K562 (cell line): ENCODE measurements around the gene CCDC33. TPM values are rescaled to one million over a fixed set of nuclear protein-coding genes. Genes with fewer than 3 reads are reported as not detected.
A peak's percentile ranks its signal among the peaks of the same experiment; 100 is the strongest.

Source experiments
- ATAC-seq: fragments of 200-7000 bp; cut with Tn5 transposase; 3 replicates; pipeline ENCODE4 v1.9.1; 2020; ENCODE audit warnings: moderate library complexity
- BruUV-seq: library from RNA; stranded (reverse); fragments of 400-500 nt; replicated peaks from 2 replicates; lab custom pipeline; 2021; lab: Mats Ljungman, UMichigan
- CTCF ChIA-PET: fragments of 300-600 bp; formaldehyde crosslinking; extraction: SDS; loops from one replicate; lab custom pipeline; 2021; ENCODE audit warnings: low intra/inter-chr PET ratio; lab: Yijun Ruan, JAX
- POLR2A ChIA-PET: fragments of 300-600, 350-650 bp; sonication (Branson Sonifier 250); formaldehyde crosslinking; extraction: SDS; loops from one replicate; lab custom pipeline; 2021; ENCODE audit warnings: antibody characterized with exemption, inconsistent platforms; lab: Yijun Ruan, JAX
- DNase-seq, 4 experiments: peaks; one replicate each; pipeline versions ENCODE4 v3.0.0 to v3.0.0-alpha.2; 2011 to 2018; ENCODE audit warnings: low spot score in 3 of 4, mixed read lengths in 3 of 4; ENCODE audit errors: extremely low read depth in 1 of 4
- FAIRE-seq: peaks from 2 replicates; lab custom pipeline; 2011; peaks lifted over from hg19 to GRCh38; lab: Jason Lieb, UNC
- H2AFZ ChIP-seq: 2 replicates; pipeline ENCODE4 v1.6.0; 2011; ENCODE audit warnings: low read depth, low read length, control low read depth, inconsistent platforms
- H3K27ac ChIP-seq: fragments of 200-600 bp; 3 replicates; pipeline ENCODE4 v1.8.0; 2011; ENCODE audit warnings: low read depth, mild to moderate bottlenecking, control low read depth, inconsistent platforms, low read length, moderate library complexity, mixed read lengths; ENCODE audit errors: extremely low read depth
- H3K27me3 ChIP-seq, 2 experiments: fragments of 300-600 bp in 1 of 2; 2 replicates in 1 of 2; 3 replicates in 1 of 2; pipeline versions ENCODE4 v1.6.0 to v1.8.0; 2011; ENCODE audit warnings: inconsistent platforms in 2 of 2, low read length in 2 of 2, mild to moderate bottlenecking in 1 of 2, mixed read lengths in 1 of 2, moderate library complexity in 1 of 2; ENCODE audit not compliant: control insufficient read depth in 2 of 2, insufficient read depth in 2 of 2
- H3K36me3 ChIP-seq: fragments of 300-600 bp; 3 replicates; pipeline ENCODE4 v1.8.0; 2011; ENCODE audit warnings: mild to moderate bottlenecking, low read length, inconsistent platforms; ENCODE audit not compliant: control insufficient read depth, insufficient read depth
- H3K4me1 ChIP-seq, 2 experiments: fragments of 200-600 bp in 1 of 2; replicated peaks in 1 of 2; 2 replicates in 1 of 2; 3 replicates in 1 of 2; pipeline versions ENCODE4 v1.5.1 to v1.8.0; 2011; ENCODE audit warnings: inconsistent platforms in 2 of 2, low read length in 2 of 2, mild to moderate bottlenecking in 1 of 2, mixed read lengths in 1 of 2, moderate library complexity in 1 of 2; ENCODE audit not compliant: control insufficient read depth in 2 of 2, insufficient read depth in 2 of 2
- H3K4me2 ChIP-seq: 2 replicates; pipeline ENCODE4 v1.6.1; 2011; ENCODE audit warnings: low read length, control low read depth, inconsistent platforms, mixed read lengths; ENCODE audit not compliant: insufficient read depth
- H3K4me3 ChIP-seq: fragments of 200-600 bp; sonication (generic), shearing (Covaris generic); 2 replicates; pipeline ENCODE4 v1.5.1; 2016; ENCODE audit warnings: control low read depth, inconsistent platforms
- H3K79me2 ChIP-seq: fragments of 200-600 bp; 3 replicates; pipeline ENCODE4 v1.8.0; 2011; ENCODE audit warnings: low read length, inconsistent platforms; ENCODE audit not compliant: control insufficient read depth, insufficient read depth
- H3K9ac ChIP-seq, 2 experiments: 2 replicates each; pipeline versions ENCODE4 v1.6.0 to v1.6.1; 2011; ENCODE audit warnings: low read depth in 2 of 2, low read length in 2 of 2, control low read depth in 1 of 2, inconsistent platforms in 1 of 2, mild to moderate bottlenecking in 1 of 2, mixed read lengths in 1 of 2; ENCODE audit not compliant: insufficient read depth in 1 of 2
- H3K9me1 ChIP-seq: one replicate; pipeline ENCODE4 v1.6.0; 2011; ENCODE audit warnings: inconsistent platforms, mild to moderate bottlenecking, low read length, moderate library complexity; ENCODE audit not compliant: control insufficient read depth, insufficient read depth
- H3K9me3 ChIP-seq: replicated peaks from 2 replicates; pipeline ENCODE4 v1.5.1; 2011; ENCODE audit warnings: low read depth, low read length, inconsistent platforms; ENCODE audit not compliant: control insufficient read depth, insufficient read depth
- H4K20me1 ChIP-seq: replicated peaks from 2 replicates; pipeline ENCODE4 v1.6.1; 2011; ENCODE audit warnings: low read length, inconsistent platforms, mixed read lengths; ENCODE audit not compliant: control insufficient read depth, insufficient read depth
- CEBPB ChIP-seq: fragments of 450-650 bp; IDR thresholded peaks from 2 replicates; pipeline ENCODE4 v1.6.1; 2016; ENCODE audit warnings: missing genetic modification characterization, missing compliant biosample characterization
- E2F3 ChIP-seq: fragments of 250-450 bp; sonication (Bioruptor Pico); IDR thresholded peaks from 2 replicates; pipeline ENCODE4 v1.4.0; 2020; ENCODE audit warnings: mild to moderate bottlenecking
- GATAD2B ChIP-seq: fragments of 450-650 bp; IDR thresholded peaks from 2 replicates; pipeline ENCODE4 v1.6.1; 2017; ENCODE audit warnings: mild to moderate bottlenecking, borderline replicate concordance
- NFIX ChIP-seq: fragments of 250-450 bp; sonication (Bioruptor Pico); IDR thresholded peaks from 2 replicates; pipeline ENCODE4 v1.4.0; 2020; ENCODE audit warnings: low read depth, mild to moderate bottlenecking, moderate library complexity
- POLR2A ChIP-seq: fragments of 450-650 bp; conservative IDR thresholded peaks from 2 replicates; pipeline ENCODE4 v1.6.1; 2016
- TGIF2 ChIP-seq: sonication (generic); formaldehyde crosslinking; IDR thresholded peaks from 2 replicates; pipeline ENCODE4 v1.8.1; 2022; ENCODE audit warnings: mild to moderate bottlenecking, missing genetic modification reagents, moderate library complexity
- ZNF143 ChIP-seq: sonication (generic); formaldehyde crosslinking; IDR thresholded peaks from 2 replicates; pipeline ENCODE4 v1.9.0; 2022; ENCODE audit warnings: mild to moderate bottlenecking, missing genetic modification reagents
- ZNF354B ChIP-seq: fragments of 250-450 bp; sonication (Bioruptor Pico); IDR thresholded peaks from 2 replicates; pipeline ENCODE4 v1.4.0; 2020
- WGBS: fragments of 100-300 bp; shearing (Covaris generic); methylation state at CpG from one replicate; pipeline ENCODE4 v1.1.6; 2016; ENCODE audit warnings: low coverage, mixed read lengths; ENCODE audit not compliant: insufficient coverage; ENCODE audit errors: missing lambda C conversion rate; 5-methylcytosine and 5-hydroxymethylcytosine counted together
- in situ Hi-C: fragments of 300-500 bp; cut with MboI; formaldehyde crosslinking; loops from 4 replicates; pipeline ENCODE4 v1.15.0; 2018; ENCODE audit warnings: inconsistent platforms, mixed read lengths
- intact Hi-C: fragments of 100-400 bp; cut with micrococcal nuclease; formaldehyde crosslinking; loops from 2 replicates; pipeline ENCODE4 v1.14.2; 2022
- polyA plus RNA-seq, 8 experiments: library from polyadenylated mRNA; depleted of rRNA in 4 of 8; stranded (reverse) in 5 of 8; unstranded in 3 of 8; fragments of >200 nt; fragmentation: Nextera tagmentation in 2 of 8; fragmentation: Illumina TruSeq in 1 of 8; extraction: Ambion mirVana in 2 of 8; extraction: Trizol in 1 of 8; gene quantifications; 2 replicates each; pipeline versions ENCODE4 v1.2.1 to v1.2.3, GENCODE V29; 2011 to 2014; ENCODE audit warnings: inconsistent platforms in 1 of 8, missing spikeins in 1 of 8
- total RNA-seq, 7 experiments: library from RNA; depleted of rRNA in 6 of 7; stranded (reverse); fragments of >200 nt in 6 of 7; fragmentation: Illumina TruSeq in 2 of 7; extraction: Trizol in 2 of 7; gene quantifications; 2 replicates each; pipeline versions ENCODE4 v1.2.1 to v1.2.3, GENCODE V29; 2011 to 2021; ENCODE audit warnings: low replicate concordance in 1 of 7
- TF ChIP-seq, protein P1 (sequence below): fragments of 250-450 bp; sonication (Bioruptor Pico); IDR thresholded peaks from 2 replicates; pipeline ENCODE4 v1.8.0; 2022; ENCODE audit warnings: inconsistent platforms
- TF ChIP-seq, protein P2 (sequence below), 2 experiments: fragments of 250-450 bp in 1 of 2; fragments of 450-650 bp in 1 of 2; sonication (Bioruptor Pico) in 1 of 2; IDR thresholded peaks; 2 replicates each; pipeline versions ENCODE4 v1.6.1 to v1.8.0; 2016 to 2021; ENCODE audit warnings: mild to moderate bottlenecking in 2 of 2, moderate library complexity in 2 of 2, missing compliant biosample characterization in 1 of 2, missing genetic modification characterization in 1 of 2

Gene CCDC33
- total and polyA plus RNA-seq, 9 of the 15 experiments (the other 6 are each of a cell fraction or from before 2014, with no cell fraction given) = 0.08 to 1.1 (median 0.15) TPM; not detected in 4

DNA sequence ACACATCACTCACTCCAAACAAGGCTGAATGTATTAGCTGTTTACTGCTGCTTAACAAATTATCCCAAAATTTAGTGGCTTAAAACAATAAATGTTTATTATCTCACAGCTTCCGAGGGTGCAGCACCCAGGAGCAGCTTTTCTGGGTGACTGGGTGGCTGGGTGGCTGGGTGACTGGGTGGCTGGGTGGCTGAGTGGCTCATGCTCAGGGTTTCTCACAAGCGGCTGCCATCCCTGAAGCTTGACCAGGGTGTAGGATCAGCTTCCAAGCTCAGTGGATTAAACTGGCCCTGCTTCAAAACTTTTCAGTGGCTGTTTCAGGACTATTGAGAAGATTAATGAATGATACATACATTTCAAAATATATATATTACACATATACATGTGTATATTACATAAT is 133.6 kb downstream of the CCDC33 start:
- in situ Hi-C loops = no loop called here

DNA sequence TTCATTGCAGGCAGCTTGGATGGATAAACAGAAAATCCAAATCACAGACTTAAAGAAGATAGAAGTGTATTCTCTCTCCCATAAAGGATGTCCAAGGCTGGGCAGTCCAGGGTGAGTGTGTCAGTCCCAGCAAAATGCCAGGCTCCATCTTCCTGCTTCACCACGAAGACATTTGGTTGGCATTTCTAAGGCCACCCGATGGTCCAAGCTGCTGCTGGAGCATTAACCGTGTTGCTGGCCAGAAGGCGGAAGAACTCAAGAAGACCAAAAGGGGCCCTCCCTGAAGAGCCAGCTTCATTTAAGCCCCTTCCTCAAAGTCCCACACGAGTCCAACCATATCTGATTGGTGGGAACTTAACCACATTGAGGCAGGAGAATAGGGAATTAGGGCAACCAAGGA is 134.3 kb downstream of the CCDC33 start:
- Histone ChIP-seq H3K4me1 (peaks cover 25 to 28% of the 10 kb centered on the region in 2 experiments), H3K27me3 (peaks cover 11 to 18% of the 10 kb centered on the region in 2 experiments; a peak in 3 of 5 replicates), H3K36me3 (no peaks in the 10 kb centered on the region), H3K9ac (no peak overlapping the region), H4K20me1 (0 out of 2 replicates have a peak, but pooled peaks cover 3% of the 10 kb centered on the region), H3K79me2 (no peaks in the 10 kb centered on the region), H2AFZ (no peak overlapping the region), H3K4me3 (no peak overlapping the region), H3K9me3 (no peaks in the 10 kb centered on the region), H3K9me1 (no peaks in the 10 kb centered on the region), H3K4me2 (no peak overlapping the region), H3K27ac (no peak overlapping the region)
- TF ChIP-seq, protein P1, sequence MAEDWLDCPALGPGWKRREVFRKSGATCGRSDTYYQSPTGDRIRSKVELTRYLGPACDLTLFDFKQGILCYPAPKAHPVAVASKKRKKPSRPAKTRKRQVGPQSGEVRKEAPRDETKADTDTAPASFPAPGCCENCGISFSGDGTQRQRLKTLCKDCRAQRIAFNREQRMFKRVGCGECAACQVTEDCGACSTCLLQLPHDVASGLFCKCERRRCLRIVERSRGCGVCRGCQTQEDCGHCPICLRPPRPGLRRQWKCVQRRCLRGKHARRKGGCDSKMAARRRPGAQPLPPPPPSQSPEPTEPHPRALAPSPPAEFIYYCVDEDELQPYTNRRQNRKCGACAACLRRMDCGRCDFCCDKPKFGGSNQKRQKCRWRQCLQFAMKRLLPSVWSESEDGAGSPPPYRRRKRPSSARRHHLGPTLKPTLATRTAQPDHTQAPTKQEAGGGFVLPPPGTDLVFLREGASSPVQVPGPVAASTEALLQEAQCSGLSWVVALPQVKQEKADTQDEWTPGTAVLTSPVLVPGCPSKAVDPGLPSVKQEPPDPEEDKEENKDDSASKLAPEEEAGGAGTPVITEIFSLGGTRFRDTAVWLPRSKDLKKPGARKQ (CRISPR knock-in tag) = no peak
- TF ChIP-seq NFIX (CRISPR knock-in tag) = no peak
- no peak for TF ChIP-seq POLR2A
- TF ChIP-seq TGIF2 = no peak
- TF ChIP-seq E2F3 = no peak
- TF ChIP-seq, protein P2, sequence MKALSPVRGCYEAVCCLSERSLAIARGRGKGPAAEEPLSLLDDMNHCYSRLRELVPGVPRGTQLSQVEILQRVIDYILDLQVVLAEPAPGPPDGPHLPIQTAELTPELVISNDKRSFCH (CRISPR knock-in tag; IDR thresholded peaks at IDR 0.05) = no peak
- TF ChIP-seq, protein P2 (tag; IDR thresholded peaks at IDR 0.05) = no peak
- TF ChIP-seq ZNF354B (CRISPR knock-in tag) = no peak
- WGBS = 14% methylated on average over 5 of the region's 5 CpGs
- intact Hi-C loops (loop anchor here (5.0 to 10.0 kb wide), 2 partner anchors 247 to 584 kb away; partner anchors contain the start of genes CLK3 and RPP25), in situ Hi-C loops (no loop called here)
- ChIA-PET POLR2A (interaction anchor here (1.1 kb wide), 1 partner anchor 10 kb away, joined by 3 read pairs; no protein-coding TSS in a partner anchor), CTCF (no interaction called here)
- DNase-seq (no peak), FAIRE-seq (no peak), ATAC-seq (no peak)
- BruUV-seq = no TSS peak

More for the DNA sequence above, 133.6 kb downstream of the CCDC33 start:
- Histone ChIP-seq H3K4me3 (no peak overlapping the region), H3K36me3 (no peaks in the 10 kb centered on the region), H3K4me1 (peaks cover 22 to 29% of the 10 kb centered on the region in 2 experiments), H3K27me3 (peaks cover 11 to 18% of the 10 kb centered on the region in 2 experiments; a peak in 3 of 5 replicates), H2AFZ (peak overlapping the region; percentile 65), H3K9ac (no peak overlapping the region), H3K9me3 (no peaks in the 10 kb centered on the region), H4K20me1 (0 out of 2 replicates have a peak, but pooled peaks cover 3% of the 10 kb centered on the region), H3K79me2 (no peaks in the 10 kb centered on the region), H3K9me1 (no peaks in the 10 kb centered on the region), H3K4me2 (no peak overlapping the region), H3K27ac (no peak overlapping the region)
- WGBS = 18% methylated on average over 2 of the region's 2 CpGs
- POLR2A ChIA-PET = interaction anchor here (0.9 kb wide), 1 partner anchor 10 kb away, joined by 5 read pairs; no protein-coding TSS in a partner anchor
- intact Hi-C loops = loop anchor here (5.0 to 10.0 kb wide), 2 partner anchors 248 to 585 kb away; partner anchors contain the start of genes CLK3 and RPP25
- no peak for TF ChIP-seq ZNF143 (CRISPR knock-in tag)
- no peak for TF ChIP-seq GATAD2B
- 0 out of 2 replicates have a peak, but pooled peaks have one; percentile 0 for TF ChIP-seq CEBPB (tag)
- FAIRE-seq (no peak), ATAC-seq (no peak), DNase-seq (no peak)
- no TSS peak for BruUV-seq
- CTCF ChIA-PET = no interaction called here
